ENCODE data around the gene ZNF667.
A peak's percentile ranks its signal among the peaks of the same experiment; 100 is the strongest.

The ZNF667 gene

DNA sequence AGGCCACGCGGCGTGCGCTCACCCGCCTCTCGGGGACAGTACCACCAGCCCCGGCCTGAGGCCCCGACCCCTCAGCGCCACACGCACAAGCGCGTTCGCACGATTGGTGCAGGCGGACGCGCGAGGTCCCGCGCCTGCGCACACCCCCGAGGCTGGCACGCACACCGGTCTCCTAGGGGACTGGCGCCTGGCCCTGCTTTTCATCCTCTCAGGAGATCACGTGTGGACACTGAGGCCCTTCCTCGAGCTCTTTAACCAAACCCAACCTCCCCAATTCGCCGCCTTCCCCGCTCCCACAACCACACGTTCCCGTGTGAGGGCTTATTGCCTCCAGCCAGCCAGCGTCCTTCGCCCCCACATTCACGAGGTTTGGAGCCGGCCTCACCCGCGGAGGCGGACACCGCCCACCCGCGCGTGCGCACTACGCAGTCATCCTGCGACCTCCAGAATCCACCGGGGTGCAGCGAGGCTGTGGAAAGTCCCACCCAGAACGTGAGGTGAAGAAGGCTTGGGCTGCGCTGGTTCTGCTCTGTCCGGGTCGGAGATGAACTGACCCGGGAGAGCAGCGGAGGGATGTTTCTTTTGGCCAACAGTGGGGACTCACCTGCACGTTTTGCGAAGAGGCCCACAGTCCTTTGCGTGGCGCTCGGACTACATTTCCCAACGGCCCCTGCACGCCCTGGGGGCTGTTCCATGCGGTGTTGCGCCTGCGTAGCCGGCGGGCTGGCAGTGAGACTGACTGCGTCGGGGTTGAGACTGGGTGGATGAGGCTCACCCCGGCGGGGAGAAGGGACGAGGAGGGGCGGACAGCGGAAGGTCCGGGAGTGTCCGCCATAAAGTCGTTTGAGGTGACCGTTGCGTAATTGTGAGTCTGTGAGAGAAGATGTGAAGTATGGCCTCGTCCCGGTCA is 539 bp upstream of the ZNF667 start:
- peak; percentile 72 for DNase-seq (ENCODE audit: low read depth)
- H3K4me3 ChIP-seq (ENCODE audit: low read depth, low read length): peak overlapping the region; percentile 80
- TF ChIP-seq, protein P1, sequence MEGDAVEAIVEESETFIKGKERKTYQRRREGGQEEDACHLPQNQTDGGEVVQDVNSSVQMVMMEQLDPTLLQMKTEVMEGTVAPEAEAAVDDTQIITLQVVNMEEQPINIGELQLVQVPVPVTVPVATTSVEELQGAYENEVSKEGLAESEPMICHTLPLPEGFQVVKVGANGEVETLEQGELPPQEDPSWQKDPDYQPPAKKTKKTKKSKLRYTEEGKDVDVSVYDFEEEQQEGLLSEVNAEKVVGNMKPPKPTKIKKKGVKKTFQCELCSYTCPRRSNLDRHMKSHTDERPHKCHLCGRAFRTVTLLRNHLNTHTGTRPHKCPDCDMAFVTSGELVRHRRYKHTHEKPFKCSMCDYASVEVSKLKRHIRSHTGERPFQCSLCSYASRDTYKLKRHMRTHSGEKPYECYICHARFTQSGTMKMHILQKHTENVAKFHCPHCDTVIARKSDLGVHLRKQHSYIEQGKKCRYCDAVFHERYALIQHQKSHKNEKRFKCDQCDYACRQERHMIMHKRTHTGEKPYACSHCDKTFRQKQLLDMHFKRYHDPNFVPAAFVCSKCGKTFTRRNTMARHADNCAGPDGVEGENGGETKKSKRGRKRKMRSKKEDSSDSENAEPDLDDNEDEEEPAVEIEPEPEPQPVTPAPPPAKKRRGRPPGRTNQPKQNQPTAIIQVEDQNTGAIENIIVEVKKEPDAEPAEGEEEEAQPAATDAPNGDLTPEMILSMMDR (IDR thresholded peaks at IDR 0.05; ENCODE audit: low read depth, low read length, missing control alignments): no peak
- in situ Hi-C loops (cut with HindIII; ENCODE audit: low sequenced_read_pairs): no loop called here

DNA sequence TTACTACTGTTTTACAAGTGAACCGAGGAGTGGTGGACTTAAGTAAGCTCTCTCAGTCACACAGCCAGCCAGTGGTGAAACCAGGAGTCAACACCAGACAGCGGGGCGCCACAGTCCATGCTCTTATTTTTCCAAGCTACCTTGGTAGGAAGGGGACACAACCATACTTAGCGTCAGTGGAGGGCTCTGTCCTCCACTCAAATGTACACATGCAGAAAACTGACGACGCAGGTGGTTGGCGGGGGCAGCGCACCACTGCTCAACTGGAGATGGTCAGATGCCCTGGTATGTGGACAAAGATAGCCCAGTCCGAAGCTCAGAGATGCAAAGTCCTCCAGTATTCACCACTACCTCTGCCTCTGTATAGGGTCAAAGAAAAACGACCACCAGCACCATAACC is 1.1 kb downstream of the ZNF667 start:
- TF ChIP-seq, protein P1 (IDR thresholded peaks at IDR 0.05; ENCODE audit: low read depth, low read length, missing control alignments): no peak
- in situ Hi-C loops (cut with HindIII; ENCODE audit: low sequenced_read_pairs): no loop called here
- H3K4me3 ChIP-seq (ENCODE audit: low read depth, low read length): peak overlapping the region; percentile 80
- DNase-seq (ENCODE audit: low read depth): no peak

DNA sequence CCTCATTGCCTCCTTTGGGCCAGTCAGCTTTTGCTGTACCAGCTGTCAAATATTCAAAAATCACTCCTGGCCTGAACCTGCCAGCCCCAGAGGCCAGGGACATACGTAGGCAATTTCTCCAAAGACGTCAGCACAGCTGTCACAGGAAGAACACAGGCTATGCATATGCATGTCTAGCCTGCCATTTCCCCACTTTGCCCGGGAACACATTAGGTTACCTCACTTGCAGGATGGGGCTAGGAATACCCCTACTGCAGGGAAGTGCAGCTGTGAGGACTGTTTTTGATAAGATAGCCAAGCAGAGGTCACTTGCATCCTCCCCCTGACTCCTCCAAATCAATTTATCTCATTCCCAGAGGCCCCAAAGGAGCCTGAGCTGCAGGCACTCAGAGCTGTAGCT is 2.8 kb downstream of the ZNF667 start:
- in situ Hi-C loops (cut with HindIII; ENCODE audit: low sequenced_read_pairs): no loop called here
- TF ChIP-seq, protein P1 (IDR thresholded peaks at IDR 0.05; ENCODE audit: low read depth, low read length, missing control alignments): no peak

DNA sequence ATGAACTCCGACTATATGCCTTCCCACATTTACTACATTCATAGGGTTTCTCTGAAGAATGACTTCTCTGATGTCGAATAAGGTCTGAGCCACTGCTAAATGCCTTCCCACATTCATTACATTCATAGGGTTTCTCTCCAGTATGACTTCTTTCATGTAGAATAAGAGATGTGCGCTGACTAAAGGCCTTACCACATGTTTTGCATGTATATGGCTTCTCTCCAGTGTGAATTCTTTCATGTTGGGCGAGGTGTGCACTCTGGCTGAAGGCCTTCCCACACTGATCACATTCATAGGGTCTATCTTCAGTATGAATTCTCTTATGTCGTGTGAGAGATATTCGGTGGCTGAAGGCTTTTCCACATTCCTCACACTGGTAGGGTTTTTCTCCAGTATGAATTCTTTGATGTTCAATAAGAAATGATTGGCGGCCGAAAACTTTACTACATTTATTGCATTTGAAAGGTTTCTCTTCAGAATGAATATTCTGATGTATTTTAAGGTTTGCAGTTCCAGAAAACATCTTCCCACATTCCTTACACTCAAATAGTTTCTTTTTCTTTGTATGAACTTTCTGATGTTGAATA is 35.8 kb downstream of the ZNF667 start:
- DNase-seq (ENCODE audit: low read depth): no peak
- TF ChIP-seq, protein P1 (IDR thresholded peaks at IDR 0.05; ENCODE audit: low read depth, low read length, missing control alignments): no peak
- in situ Hi-C loops (cut with HindIII; ENCODE audit: low sequenced_read_pairs): no loop called here
- H3K4me3 ChIP-seq (ENCODE audit: low read depth, low read length): no peak overlapping the region

More for the DNA sequence above, 2.8 kb downstream of the ZNF667 start:
- no peak for DNase-seq (ENCODE audit: low read depth)
- H3K4me3 ChIP-seq (ENCODE audit: low read depth, low read length): no peak overlapping the region

DNA sequence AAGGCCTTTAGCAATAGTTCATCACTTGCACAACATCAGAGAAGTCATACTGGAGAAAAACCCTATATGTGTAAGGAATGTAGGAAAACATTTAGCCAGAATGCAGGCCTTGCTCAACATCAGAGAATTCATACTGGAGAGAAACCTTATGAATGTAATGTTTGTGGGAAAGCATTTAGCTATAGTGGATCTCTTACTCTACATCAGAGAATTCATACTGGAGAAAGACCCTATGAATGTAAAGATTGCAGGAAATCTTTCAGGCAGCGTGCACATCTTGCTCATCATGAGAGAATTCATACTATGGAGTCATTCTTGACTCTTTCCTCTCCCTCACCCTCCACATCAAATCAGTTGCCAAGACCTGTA is 53.2 kb downstream of the ZNF667 start:
- TF ChIP-seq, protein P1 (IDR thresholded peaks at IDR 0.05; ENCODE audit: low read depth, low read length, missing control alignments): no peak
- H3K4me3 ChIP-seq (ENCODE audit: low read depth, low read length): no peak overlapping the region
- no peak for DNase-seq (ENCODE audit: low read depth)
- in situ Hi-C loops (cut with HindIII; ENCODE audit: low sequenced_read_pairs): no loop called here

DNA sequence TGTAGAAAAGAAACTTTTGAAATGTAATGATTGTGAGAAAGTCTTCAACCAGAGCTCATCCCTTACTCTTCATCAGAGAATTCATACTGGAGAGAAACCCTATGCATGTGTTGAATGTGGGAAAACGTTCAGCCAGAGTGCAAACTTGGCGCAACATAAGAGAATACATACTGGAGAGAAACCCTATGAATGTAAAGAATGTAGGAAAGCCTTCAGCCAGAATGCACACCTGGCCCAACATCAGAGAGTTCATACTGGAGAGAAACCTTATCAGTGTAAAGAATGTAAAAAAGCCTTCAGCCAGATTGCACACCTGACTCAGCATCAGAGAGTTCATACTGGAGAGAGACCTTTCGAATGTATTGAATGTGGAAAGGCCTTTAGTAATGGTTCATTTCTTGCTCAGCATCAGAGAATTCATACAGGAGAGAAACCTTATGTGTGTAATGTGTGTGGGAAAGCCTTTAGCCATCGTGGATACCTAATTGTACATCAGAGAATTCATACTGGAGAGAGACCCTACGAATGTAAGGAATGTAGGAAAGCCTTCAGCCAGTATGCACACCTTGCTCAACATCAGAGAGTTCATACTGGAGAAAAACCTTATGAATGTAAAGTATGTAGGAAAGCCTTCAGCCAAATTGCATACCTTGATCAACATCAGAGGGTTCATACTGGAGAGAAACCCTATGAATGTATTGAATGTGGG is 53.7 kb downstream of the ZNF667 start:
- H3K4me3 ChIP-seq (ENCODE audit: low read depth, low read length): no peak overlapping the region
- in situ Hi-C loops (cut with HindIII; ENCODE audit: low sequenced_read_pairs): no loop called here
- no peak for DNase-seq (ENCODE audit: low read depth)
- TF ChIP-seq, protein P1 (IDR thresholded peaks at IDR 0.05; ENCODE audit: low read depth, low read length, missing control alignments): no peak
